HG03442 (cell line): ENCODE results near the gene HSF5.
"Not testable (repeated sequence)": the region's sequence is repeated elsewhere in the genome, so short reads cannot be mapped to it uniquely, and the experiment has no call there.

ENCODE experiments used
- ATAC-seq: cut with Tn5 transposase; IDR thresholded peaks from one replicate; pipeline ENCODE4 v1.9.1; 2021; ENCODE audit warnings: mild to moderate bottlenecking, moderate library complexity; ENCODE audit not compliant: unreplicated experiment

The HSF5 gene

DNA sequence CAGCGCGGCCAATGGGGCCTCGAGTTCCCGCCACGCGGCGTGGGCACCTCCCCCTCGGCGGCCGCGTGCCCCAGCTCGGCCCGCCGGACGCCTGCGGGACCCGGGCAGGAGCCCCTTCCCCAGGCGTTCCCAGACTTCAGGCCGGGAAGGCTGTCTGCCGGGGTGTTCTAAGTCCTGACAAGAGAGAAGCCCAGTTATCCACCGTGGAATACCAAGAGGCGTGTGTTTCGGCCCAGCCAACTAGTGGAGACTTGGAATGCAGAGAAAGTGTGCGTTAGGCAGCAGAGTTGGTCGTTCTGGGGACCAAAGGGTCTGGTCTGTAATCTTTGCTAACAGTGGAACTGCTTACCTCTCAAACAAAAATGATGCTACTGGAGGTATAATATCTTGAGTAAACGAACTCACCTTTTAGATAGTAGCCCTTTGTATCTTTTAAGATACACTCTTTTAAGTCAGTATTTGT is 251 bp upstream of the HSF5 start:
- ATAC-seq, result no peak

DNA sequence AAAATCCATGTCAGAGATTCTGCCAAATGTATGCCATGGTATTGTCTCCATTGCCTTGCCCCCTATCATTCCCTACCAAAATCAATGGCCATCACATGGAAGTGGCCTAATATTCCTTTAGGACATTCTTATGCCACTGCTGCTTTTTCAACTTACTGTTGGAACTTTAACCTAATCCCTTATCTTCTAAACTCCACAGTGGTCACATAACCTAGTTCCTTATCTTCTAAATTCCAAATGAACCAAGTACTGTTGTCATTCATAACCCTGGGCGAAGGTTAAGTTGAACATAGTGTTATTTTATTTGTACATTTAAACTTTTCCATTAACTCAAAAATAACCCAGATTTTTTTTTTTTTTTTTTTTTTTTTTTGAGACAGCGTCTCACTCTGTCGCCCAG is 3.6 kb downstream of the HSF5 start:
- ATAC-seq, result no peak

DNA sequence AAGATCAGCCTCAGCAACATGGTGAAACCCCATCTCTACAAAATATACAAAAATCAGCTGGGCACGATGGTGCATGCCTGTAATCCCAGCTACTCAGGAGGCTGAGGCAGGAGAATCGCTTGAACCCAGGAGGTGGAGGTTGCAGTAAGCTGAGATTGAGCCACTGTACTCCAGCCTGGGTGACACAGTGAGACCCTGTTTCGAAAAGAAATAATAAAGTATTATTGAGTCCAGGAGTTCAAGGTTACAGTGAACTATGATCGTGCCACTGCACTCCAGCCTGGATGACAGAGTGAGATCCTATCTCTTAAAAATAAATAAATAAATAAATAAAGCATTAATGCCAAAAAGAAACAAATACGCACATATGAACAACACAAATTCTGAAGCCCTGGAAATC is 6.4 kb downstream of the HSF5 start:
- not testable (repeated sequence) for ATAC-seq

DNA sequence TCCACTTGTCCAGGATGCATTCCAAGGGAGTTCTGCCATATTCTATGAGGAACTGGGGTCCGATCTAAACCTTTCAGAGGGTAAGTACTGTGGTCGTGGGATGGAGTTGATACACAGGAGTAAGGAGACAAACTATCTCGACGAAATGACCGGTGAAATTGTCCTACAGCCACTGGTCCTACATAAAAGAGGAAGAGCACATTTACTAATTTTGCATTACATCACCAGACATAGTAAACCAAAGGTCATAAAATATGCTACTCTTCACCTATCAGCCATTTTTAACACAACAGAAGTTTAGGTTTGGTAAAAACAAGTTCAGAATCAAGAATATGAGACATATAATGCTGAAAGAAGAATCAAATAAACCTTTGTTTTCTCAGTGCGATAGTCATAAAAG is 8.1 kb downstream of the HSF5 start:
- ATAC-seq, result no peak

DNA sequence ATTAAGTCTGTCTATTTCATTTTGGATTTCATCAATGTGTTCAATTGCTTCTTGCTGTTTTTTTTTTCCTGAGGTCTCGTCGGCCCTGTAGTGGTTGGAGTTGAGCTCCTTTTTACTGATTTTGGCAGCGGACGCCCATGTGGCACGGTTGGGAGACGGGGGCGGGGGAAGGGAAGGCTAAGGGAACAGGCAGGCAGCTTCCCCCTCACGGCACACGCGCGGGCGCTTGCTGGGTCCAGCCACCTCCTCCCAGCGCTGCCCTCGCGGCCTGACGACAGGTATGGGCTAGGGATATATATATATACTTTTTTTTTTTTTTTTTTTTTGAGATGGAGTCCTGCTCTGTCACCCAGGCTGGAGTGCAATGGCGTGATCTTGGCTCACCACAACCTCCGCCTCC is 11.4 kb downstream of the HSF5 start:
- ATAC-seq, result no peak

DNA sequence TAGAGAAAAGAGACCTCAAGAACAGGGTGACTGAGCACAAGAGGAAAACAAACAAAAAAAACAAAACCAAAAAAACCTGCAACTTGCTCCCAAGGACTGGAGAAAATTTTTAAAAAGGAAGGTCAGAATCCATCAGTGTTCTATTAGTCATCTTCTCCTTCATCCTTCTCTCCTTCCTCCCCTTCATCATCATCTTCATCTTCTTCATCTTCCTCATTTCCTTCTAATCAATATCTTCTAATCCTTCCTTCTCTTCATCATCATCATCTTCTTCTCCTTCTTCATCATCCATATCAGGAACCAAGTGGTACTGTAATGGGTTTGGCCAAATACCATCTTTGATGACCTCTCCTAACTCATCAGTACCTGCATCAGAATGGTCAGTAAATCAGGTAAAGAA is 12.2 kb downstream of the HSF5 start:
- ATAC-seq, result no peak

DNA sequence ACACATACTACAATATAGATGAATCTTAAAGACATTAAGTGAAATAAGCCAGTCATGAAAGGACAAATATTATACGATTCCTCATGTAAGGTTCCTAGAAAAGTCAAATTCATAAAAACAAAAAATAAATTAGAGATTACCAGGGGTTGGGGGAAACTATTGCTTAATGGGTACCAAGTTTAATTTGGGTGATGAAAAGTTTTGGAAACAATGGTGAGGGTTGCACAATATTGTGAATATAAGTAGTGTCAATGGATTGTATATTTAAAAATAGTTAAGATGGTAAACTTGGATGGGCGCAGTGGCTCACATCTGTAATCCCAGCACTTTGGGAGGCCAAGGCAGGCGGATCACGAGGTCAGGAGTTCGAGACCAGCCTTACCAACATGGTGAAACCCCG is 17.9 kb downstream of the HSF5 start:
- no peak for ATAC-seq

DNA sequence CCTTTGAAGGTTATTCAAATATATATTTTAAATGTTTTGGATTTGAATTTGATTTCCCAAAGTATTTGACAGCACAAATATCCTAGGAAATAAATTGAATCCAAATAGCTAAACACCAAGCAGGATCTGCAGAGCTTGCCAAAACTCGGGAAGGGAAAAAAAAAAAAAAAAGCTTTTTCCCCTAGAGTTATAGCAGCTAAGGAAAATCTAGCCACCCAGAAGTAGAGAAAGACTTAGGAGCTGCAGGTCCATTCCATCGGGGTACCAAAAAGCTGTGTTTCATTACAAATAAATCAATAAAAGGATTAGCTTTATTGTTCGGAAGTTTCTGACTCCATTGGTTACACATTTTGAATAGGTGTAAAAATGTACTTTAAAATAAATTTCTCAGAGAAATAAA is 19.3 kb downstream of the HSF5 start:
- no peak for ATAC-seq

DNA sequence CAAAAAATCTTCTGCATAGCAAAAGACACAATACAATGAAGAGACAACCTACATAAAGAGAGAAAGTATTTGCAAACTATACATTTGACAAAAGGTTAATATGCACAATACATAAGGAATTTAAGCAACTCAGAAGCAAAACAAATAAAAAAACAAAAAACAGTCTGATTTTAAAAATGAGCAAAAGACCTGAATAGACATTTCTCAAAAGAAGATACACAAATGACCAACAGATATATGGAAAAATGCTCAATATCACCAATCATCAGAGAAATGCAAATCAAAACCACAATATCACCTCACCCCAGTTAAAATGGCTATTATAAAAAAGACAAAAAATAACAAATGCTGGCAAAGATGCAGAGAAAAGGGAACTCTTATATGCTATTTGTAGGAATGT is 32.7 kb downstream of the HSF5 start:
- no peak for ATAC-seq

DNA sequence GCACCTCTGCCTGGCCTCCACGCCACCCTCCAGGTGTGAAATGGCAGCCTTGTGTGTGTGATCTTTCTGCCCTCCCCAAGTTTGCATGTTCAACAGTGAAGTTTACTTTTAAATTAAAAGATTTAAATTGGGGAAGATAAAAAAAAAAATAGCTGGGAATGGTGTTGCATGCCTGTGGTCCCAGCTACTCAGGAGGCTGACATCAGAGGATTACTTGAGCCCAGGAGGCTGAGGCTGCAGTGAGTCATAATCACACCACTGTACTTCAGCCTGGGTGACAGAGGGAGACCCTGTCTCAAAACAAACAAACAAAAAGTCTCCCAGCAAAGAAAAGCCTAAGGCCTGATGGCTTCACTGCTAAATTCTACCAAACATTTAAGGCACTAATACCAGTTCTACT is 35.5 kb downstream of the HSF5 start:
- ATAC-seq, result no peak

DNA sequence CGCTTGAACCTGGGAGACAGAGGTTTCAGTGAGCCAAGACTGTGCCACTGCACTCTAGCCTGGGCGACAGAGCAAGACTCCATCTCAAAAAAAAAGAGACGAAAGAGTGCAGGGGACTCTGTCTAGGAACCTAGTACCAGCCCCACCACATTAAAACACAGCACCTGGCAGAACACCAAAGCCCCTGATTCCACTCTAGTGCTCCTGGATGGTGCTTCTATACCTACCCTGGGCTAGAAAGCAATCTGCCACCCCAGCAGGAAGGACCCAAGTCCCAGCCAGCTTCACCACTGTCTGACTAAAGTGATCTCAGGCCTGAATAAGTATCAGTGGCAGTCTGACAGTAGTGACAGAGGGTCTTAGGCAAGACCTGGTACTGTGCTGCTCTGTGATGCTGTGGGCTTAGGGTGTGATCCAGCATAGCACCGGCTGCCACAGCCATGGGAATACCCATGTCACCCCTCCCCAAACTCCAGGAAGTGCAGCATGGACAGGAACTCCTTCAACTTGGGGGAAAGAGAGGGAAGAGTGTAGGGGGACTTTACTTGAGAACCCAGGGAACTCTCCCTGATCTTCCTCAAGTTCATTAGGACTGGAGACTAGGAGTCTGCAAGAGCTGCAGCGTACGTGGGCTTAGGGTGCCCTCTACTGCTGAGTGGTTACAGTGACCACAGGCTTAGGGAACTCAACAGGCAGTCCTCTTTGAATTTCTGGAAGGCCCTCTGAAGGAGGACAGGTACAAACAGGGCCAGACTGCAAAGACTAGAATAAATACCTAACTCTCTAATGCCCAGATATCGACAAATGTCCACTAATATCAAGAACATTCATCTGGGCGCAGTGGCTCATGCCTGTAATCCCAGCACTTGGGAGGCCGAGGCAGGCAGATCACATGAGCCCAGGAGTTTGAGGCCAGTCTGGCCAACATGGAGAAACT is 40.9 kb downstream of the HSF5 start:
- no peak for ATAC-seq

DNA sequence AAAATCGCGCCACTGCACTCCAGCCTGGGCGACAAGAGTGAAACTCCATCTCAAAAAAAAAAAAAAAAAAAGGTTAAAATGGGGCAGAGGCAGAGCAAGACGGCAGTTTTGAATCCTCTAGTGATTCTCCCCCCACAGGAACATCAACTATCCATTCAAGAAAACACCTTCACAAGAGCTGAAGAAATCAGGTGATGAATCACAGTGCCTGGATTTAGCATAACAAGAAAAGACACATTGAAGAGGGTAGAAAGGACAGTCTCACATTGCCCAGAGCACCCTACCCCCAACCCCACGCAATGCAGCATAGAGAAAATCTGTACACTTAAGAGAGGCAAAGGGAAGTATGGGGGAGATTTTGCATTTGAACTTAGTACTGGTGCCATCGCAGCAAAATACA is 42.1 kb downstream of the HSF5 start:
- no peak for ATAC-seq

DNA sequence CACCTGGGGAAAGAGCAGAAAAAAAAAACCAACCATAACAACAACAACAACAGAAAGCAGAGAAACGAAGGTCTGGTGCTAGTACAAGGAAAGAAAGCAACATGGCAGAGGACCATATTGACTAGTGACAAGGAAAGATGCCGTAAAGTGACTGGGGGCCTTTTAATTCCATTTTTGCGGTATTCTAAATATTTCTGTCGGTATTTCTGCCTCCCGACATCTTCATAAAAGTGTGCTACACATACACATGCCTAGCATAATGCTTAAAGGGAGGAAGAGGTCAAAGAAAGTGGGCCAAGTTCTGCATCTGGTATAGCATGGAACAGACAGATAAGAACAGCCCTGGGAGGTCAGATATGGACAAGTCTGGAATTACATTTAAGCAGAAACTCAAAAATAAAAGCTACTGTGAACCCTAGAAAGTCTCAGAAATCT is 51.4 kb downstream of the HSF5 start:
- ATAC-seq, result no peak

DNA sequence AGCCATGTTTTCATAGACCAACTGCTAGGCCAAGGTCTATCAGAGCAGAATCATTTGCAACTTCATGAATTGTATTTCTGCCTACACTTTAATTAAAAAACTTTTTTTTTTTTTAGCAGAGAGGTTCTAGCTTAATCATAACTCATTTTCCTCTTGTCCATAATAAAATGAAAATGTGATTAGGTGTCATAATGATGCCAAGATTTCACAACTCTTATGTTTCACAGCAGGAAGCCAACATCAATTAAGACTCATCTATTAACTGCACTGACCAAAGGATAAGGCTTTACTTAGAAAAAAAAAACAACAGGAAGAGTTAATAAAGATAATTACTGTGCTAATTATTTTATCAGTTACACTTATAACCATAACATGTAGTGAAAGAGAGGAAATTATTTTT is 52.0 kb downstream of the HSF5 start:
- ATAC-seq, result no peak

DNA sequence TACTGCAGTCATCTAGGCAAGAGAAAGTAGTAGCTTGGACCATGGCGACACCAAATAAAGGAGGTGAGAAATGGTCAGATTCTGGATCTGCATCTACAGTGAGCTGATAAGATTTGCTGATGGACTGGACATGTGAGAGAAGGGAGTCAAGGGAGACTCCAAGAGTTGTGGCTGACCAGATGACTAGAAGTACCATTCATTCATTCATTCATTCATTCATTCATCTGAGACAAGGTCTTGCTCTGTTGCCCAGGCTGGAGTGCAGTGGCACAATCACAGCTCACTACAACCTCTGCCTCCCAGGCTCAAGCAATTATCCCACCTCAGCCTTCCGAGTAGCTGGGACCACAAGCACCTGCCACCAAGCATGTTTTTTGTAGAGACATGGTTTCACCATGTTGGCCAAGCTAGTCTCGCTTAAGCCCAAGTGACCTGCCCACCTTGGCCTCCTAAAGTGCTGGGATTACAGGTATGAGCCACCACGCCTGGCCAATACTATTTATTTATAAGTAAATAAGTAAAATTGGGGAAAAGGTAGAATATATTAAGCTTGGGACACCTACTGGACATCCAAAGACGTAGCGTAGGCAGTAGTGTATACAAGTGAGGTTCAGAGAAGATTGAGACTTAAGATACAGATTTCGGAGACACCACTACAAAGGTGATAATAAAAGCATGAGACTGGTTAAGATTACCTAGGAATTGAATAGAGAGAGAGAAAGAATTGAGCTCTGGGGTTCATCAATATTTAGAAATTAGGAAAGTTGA is 55.2 kb downstream of the HSF5 start:
- no peak for ATAC-seq

DNA sequence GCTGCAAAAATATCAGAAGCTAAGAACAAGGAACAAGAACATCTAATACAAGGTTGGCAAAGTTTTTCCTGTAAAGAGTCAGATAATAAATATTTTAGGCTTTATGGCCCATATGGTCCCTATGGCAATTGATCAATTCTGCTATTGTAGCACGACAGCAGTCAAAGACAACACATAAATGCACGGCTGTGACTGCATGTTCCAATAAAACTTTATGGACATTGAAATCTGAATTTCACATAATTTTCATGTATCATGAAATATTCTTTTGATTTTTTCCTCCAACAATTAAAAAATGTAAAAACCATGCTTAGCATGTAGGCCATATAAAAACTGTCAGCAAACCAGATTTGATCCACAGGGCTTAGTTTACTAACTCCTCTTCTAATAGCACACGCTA is 60.4 kb downstream of the HSF5 start:
- no peak for ATAC-seq

DNA sequence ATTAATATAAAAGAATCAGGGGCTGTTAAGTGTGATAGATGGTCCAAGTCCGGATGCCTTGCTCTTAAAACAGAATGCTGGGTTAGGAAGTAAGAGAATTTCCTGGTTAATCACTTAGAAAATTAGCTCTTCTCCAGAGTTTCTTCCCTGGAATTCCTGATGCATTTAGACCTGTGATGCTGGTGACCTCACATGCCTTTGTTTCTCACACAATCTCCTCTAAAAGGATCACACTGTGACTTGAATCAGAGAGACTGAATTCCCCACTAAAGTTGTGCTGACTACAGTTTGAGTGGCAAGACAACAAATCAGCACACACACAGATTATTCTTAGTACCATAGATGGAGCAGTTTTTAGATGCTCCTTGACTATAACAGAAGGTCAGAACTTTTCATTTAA is 66.5 kb downstream of the HSF5 start:
- ATAC-seq, result no peak

DNA sequence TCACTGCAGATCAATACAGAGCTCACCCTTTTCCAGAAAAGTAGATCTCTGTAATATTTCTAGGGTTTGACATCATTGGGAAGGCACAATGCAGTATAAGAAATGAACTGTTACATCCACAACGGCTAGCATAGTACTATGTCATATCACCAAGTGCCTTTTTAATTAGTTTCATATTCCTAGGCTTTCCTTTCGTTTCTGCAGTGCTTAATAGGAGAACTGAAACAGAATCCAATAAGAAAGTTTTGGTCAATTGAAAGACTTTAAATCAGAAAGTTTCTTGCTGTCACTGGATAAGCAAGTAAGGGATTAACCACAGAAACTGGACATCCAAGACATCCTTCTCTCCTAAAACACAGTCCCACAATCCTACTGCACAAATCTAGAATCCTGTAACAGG is 67.4 kb downstream of the HSF5 start:
- ATAC-seq, result no peak

DNA sequence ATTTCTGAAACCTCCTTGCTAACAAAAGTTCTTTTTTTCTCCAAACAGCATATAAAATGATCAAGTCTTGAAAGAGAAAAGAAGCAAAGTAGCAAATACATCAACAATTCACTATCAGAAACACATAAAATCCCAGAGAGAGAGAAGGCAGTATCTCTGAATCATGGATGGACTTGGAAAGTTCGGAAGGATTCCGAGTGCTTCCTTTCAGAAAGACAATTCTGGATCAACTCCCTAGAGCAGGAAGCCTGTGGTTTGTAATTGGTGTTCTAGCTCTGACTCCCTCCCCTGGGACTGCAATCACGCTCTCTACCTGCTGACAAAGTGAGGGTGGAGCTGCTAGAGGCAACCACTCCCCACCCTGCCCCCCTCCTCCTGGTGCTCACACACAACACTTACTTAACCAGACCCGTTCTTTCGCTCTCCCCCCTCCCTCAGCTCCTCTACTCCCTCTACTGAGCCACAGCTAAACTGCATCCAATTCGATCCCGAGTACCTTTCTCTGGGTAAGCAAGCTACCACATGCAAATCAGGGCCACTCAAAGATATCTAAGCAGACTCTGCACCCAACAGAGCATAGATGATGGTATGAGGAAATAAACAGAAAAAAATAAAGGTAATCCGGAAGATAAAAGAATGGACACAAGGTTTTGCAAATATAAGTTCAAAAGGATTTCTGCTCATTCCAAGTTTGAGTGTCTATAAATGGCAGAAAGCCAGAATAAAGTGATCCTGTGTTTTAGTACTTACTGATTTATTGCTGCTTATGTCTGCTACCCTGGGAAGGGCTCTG is 70.7 kb downstream of the HSF5 start, which contains the start of gene RNF43:
Gene RNF43, minus strand, starts transcription at position 235 of the 793 bp plus-strand sequence. CDS start 1,957 bp downstream, outside the sequence.
- ATAC-seq, result peak; percentile 84

DNA sequence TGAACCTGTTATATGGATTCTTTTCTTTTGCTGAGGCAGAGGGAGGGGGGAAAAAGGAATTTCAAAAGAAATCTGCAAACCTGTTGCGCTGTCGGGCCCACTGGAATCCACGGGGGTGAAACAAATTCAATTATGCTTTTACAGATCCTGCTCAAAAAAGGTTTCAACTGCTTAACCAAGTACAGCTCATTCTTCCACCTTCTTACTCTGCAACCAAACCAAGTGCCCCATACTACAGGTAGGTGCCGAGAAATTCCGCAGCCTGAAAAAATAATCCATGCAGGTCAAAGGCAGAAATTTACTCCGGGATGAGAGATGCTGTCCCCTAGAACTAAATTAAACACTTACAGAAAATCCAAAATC is 71.3 kb downstream of the HSF5 start:
- no peak for ATAC-seq

DNA sequence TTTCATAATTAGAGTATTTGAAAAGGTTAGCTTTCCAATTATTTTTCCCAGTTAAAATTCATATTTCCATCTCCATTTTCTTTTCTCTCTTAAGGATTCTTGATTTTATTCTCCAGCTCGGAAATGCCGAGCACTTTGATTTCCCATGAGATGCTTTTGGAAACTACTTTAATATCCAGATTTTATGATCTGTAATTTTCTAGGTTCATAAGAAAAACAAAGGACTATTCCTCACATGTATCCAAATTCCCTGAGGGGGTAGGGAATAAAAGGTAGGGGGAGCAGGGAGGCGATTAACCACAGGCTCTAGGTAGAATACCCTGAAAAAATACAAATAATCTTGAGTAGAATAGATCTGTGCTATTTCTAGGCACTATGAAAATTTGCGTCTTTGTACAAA is 71.8 kb downstream of the HSF5 start:
- ATAC-seq, result no peak
